Right lobe of liver (tissue), 4 donors: ENCODE measurements around the gene STKLD1.
"Not testable (repeated sequence)": the region's sequence is repeated elsewhere in the genome, so short reads cannot be mapped to it uniquely, and the experiment has no call there.

Experiments used
- POLR2A ChIP-seq: fragments of 450-650 bp; IDR thresholded peaks from one replicate; pipeline ENCODE4 v1.6.1; 2017; ENCODE audit warnings: antibody characterized with exemption, mild to moderate bottlenecking
- TF ChIP-seq, protein P1 (sequence below), 4 donors: fragments of 200-600 bp in 3 of 4; fragments of 450-650 bp in 1 of 4; IDR thresholded peaks; one replicate each; pipeline versions ENCODE4 v1.5.1 to v1.8.0; 2016 to 2022; ENCODE audit warnings: antibody characterized with exemption in 4 of 4, mild to moderate bottlenecking in 2 of 4
- donor health status: DM: no; HTN: no; CAD: no.
- donor health status: DM: no; HTN: no; CAD: no.
- donor health status: DM: no; HTN: yes; CAD: no.

DNA sequence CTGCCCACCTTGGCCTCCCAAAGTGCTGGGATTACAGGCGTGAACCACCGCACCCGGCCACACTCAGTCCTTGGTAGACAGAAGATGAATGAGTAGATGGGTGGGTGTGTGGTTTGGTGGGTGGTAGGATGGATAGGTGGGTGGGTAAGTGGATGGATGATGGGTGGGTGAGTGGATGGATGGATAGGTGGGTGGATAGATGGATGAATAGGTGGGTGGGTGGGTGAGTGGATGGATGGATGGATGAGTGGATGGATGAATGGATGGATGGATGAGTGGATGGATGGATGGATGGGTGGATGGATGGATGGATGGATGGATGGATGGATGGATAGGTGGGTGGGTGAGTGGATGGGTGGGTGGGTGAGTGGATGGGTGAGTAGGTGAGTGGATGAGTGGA, 16.1 kb downstream of the STKLD1 start:
- not testable (repeated sequence) for TF ChIP-seq POLR2A
- TF ChIP-seq, protein P1, sequence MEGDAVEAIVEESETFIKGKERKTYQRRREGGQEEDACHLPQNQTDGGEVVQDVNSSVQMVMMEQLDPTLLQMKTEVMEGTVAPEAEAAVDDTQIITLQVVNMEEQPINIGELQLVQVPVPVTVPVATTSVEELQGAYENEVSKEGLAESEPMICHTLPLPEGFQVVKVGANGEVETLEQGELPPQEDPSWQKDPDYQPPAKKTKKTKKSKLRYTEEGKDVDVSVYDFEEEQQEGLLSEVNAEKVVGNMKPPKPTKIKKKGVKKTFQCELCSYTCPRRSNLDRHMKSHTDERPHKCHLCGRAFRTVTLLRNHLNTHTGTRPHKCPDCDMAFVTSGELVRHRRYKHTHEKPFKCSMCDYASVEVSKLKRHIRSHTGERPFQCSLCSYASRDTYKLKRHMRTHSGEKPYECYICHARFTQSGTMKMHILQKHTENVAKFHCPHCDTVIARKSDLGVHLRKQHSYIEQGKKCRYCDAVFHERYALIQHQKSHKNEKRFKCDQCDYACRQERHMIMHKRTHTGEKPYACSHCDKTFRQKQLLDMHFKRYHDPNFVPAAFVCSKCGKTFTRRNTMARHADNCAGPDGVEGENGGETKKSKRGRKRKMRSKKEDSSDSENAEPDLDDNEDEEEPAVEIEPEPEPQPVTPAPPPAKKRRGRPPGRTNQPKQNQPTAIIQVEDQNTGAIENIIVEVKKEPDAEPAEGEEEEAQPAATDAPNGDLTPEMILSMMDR (IDR thresholded peaks at IDR 0.05), result not testable (repeated sequence)
